Measurements from ENCODE around the gene KLHL30. TPM values are rescaled to one million over a fixed set of nuclear protein-coding genes. Genes with fewer than 3 reads are reported as not detected.

The KLHL30 gene
- total RNA-seq, 2 donors from 2014 or later, result 0.07 to 0.13 TPM

DNA sequence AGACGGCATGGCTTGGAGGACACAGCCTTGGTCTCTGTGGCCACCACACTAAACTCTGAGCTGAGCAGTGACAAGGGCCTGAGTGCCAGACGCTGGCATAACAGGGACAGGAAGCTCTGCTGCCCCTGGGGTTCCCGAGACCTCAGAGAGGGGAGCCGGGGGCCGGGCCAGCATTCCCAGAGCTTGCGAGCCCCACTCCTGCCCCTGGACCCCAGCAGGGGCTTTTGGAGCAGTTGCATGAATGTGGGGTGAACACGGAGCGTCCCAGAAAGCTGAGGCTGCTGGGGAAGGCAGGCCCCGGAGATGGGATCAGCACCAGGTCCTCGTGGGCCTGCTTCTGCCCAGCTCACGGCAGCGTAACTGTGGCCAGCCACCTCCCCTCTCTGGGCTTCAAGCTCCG lies 12.7 kb downstream of the KLHL30 start:
- no peak for DNase-seq
- Histone ChIP-seq H3K4me3 (no peak overlapping the region), H3K9ac (ENCODE audit: low read depth in 2 of 2, low read length in 2 of 2) (no peak overlapping the region), H3K4me1 (no peaks in the 10 kb centered on the region), H3K27me3 (no peaks in the 10 kb centered on the region), H3K27ac (no peak overlapping the region), H3K9me3 (no peaks in the 10 kb centered on the region), H3K36me3 (no peaks in the 10 kb centered on the region)
- intact Hi-C loops (cut with DNase I), result no loop called here
- TF ChIP-seq, protein P1, sequence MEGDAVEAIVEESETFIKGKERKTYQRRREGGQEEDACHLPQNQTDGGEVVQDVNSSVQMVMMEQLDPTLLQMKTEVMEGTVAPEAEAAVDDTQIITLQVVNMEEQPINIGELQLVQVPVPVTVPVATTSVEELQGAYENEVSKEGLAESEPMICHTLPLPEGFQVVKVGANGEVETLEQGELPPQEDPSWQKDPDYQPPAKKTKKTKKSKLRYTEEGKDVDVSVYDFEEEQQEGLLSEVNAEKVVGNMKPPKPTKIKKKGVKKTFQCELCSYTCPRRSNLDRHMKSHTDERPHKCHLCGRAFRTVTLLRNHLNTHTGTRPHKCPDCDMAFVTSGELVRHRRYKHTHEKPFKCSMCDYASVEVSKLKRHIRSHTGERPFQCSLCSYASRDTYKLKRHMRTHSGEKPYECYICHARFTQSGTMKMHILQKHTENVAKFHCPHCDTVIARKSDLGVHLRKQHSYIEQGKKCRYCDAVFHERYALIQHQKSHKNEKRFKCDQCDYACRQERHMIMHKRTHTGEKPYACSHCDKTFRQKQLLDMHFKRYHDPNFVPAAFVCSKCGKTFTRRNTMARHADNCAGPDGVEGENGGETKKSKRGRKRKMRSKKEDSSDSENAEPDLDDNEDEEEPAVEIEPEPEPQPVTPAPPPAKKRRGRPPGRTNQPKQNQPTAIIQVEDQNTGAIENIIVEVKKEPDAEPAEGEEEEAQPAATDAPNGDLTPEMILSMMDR (IDR thresholded peaks at IDR 0.05), result no peak

DNA sequence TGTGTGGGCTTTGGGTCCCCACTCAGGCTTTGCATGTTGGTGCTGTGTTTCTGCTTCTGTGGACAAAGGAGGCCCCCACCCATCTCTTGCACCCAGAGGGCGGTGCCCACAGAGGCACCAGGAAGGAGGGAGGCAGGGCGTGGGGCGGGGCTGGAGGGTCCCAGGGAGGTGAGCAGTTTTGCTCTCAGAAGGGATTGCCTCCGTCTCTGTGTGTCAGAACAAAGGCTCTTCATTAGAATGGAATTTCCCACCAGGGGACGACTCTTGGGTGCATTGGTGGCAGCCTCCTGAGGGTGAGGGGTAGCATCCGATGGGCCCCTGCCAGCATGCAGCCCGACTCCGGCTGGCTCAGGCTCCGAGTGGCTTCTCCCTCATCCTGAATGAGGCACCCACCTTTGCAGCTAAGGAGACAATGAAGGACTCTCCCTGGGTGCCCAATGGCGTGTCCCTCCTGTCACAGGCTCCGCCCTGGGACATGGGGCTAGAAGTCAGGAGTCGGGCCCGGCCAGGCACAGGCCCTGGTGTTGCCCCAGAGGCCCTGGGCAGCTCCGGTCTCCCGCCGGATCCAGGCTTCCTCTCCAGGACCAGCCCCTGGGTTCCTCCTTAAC lies 13.3 kb downstream of the KLHL30 start:
- no peaks in the 10 kb centered on the region for H3K4me1 ChIP-seq
- TF ChIP-seq, protein P1 (IDR thresholded peaks at IDR 0.05), result no peak
- H3K4me3 ChIP-seq, result no peak overlapping the region
- H3K27me3 ChIP-seq, result no peaks in the 10 kb centered on the region
- no peaks in the 10 kb centered on the region for H3K36me3 ChIP-seq
- intact Hi-C loops (cut with DNase I), result no loop called here
- no peak for DNase-seq
- H3K9me3 ChIP-seq, result no peaks in the 10 kb centered on the region
- no peak overlapping the region for H3K27ac ChIP-seq
- H3K9ac ChIP-seq (ENCODE audit: low read depth in 2 of 2, low read length in 2 of 2), result no peak overlapping the region

DNA sequence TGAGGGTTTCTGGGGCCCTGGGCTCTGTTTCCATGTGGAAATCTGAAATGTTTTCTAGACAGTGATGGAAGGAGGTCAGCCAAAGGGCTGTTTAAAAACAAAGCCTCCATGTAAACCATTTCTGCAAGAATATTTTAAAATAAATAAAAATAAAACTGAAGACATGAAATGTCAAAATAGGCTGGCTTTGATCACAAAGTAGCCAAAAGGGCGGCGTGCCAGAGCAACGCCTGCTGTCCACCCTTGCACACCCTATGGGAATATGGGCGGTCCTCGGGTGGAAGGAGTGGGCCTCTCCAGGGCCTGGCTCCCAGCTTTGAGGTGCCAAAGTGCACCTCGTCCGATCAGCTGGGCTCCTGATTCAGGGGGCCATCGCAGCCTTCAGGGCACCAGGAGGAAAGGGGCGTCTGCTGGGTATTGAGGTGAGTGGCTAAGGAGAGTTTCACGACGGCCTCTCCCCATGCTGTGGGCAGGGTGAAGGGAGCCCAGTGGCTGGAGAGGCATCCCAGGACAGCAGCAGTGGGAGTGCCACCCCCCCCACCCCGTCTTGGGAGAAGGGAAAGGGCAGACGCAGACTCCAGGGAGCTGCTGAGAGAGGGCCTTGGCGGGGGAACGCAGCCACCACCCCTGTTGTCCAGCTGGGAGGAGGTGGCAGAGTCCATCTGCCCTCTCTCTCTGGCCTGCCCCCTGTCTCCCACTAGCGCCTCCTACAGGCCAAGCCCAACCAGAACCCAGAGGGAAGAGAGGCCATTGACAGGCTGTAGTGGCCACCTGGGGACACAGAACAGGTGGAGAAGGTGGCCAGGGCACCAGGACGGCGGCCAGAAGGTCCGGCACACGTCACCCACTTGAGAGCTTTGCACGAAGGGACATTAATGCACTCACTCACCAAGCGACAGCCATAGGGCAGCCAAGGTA lies 14.6 kb downstream of the KLHL30 start:
- H3K4me3 ChIP-seq, result no peak overlapping the region
- H3K27ac ChIP-seq, result no peak overlapping the region
- no peak overlapping the region for H3K9ac ChIP-seq (ENCODE audit: low read depth in 2 of 2, low read length in 2 of 2)
- intact Hi-C loops (cut with DNase I), result no loop called here
- no peaks in the 10 kb centered on the region for H3K36me3 ChIP-seq
- TF ChIP-seq, protein P1 (IDR thresholded peaks at IDR 0.05), result no peak
- no peaks in the 10 kb centered on the region for H3K9me3 ChIP-seq
- H3K4me1 ChIP-seq, result no peaks in the 10 kb centered on the region
- no peak for DNase-seq
- no peaks in the 10 kb centered on the region for H3K27me3 ChIP-seq

DNA sequence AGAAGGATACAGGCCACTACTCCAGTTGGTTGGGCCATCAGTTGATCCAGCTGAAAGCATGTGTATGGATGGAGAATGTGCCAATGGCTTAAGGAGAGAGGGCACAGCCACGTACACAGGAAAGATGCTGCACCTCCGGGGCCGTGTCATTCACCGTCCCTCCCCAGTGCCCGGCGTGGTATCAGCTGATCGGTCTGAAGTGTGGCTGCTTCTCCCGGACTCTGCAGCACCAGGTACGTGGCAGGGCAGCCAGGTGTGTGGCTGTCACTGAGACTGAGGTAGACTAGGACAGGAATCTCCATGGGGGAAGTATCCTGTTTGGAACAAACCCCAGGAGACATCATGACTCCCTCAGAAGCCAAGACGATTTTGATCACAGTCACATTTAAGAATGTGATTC lies 16.1 kb downstream of the KLHL30 start:
- no peak overlapping the region for H3K4me3 ChIP-seq
- no peaks in the 10 kb centered on the region for H3K4me1 ChIP-seq
- peaks cover 5% of the 10 kb centered on the region for H3K27me3 ChIP-seq
- no peak overlapping the region for H3K27ac ChIP-seq
- no peaks in the 10 kb centered on the region for H3K9me3 ChIP-seq
- intact Hi-C loops (cut with DNase I), result no loop called here
- H3K36me3 ChIP-seq, result no peaks in the 10 kb centered on the region
- no peak for DNase-seq
- TF ChIP-seq, protein P1 (IDR thresholded peaks at IDR 0.05), result no peak
- no peak overlapping the region for H3K9ac ChIP-seq (ENCODE audit: low read depth in 2 of 2, low read length in 2 of 2)

DNA sequence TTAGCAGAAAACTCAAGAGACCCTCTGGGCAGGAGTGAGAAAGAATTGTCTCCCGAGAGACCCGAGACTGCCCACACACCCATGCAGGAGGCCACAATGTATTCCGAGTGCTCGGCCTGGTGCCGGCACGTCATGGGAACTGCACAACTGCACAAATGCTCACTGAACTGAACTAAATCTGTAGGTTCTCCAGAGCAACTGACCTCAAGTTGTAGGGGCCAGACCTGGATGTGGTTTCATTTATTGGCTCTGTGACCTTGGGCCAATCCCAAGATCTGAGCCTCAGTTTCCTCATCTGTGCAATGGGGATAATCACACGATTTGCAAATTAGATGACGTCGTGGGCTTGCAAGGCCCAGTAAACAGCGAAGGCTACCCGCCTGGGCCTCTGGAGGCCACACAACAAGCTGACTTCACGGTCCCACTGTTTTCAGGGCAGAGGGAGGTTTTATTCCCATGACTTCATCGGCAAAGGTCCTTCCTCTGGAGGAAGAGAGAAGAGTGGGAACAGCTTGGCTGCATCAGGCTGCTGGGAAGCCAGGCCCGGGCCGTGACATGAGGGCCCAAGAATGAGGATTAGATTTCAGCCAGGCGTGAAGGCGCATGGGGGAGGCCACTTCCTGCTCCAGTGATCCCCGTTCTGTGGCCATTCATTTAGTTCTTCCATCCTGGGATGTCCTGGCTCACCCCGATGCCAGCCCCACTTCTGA lies 16.7 kb downstream of the KLHL30 start:
- no peak overlapping the region for H3K27ac ChIP-seq
- DNase-seq, result peak; percentile 40
- peaks cover 11% of the 10 kb centered on the region for H3K27me3 ChIP-seq
- no peak overlapping the region for H3K4me3 ChIP-seq
- H3K4me1 ChIP-seq, result no peaks in the 10 kb centered on the region
- intact Hi-C loops (cut with DNase I), result no loop called here
- TF ChIP-seq, protein P1 (IDR thresholded peaks at IDR 0.05), result no peak
- no peak overlapping the region for H3K9ac ChIP-seq (ENCODE audit: low read depth in 2 of 2, low read length in 2 of 2)
- H3K36me3 ChIP-seq, result no peaks in the 10 kb centered on the region
- H3K9me3 ChIP-seq, result no peaks in the 10 kb centered on the region

Data from colonic mucosa (tissue), 4 donors.